NCI-H69 (cell line): ENCODE data around the gene CEMIP2.

Experiments
- DNase-seq: peaks from one replicate; lab custom pipeline; 2025; lab: John Stamatoyannopoulos, UW

Gene CEMIP2

GRCh38 chr9:71646131-71646530, 122.2 kb downstream of the CEMIP2 start:
- no peak for DNase-seq

- DNase-seq: no peak
Observed at GRCh38 chr9:71644819-71645362, 123.4 kb downstream of the CEMIP2 start.

DNA sequence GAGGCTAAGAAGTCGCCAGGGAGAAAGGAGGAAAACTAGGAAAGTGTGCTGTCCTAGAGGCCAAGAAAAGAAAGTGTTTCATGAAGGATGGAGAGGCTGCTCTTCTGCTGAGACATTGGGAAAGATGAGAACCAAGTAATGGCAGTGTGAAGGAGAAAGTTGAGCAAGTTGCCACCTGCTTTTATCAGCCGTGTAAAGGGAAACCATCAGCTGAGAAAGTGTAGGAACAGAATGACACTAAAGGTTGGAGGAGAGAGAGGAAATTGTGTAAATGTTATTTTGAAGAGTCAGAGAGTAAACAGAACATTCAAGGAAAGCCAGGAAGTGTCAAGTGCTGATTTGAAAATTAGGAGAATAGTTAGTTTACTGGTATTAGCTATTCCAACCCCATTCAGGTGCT, 125.0 kb downstream of the CEMIP2 start:
- no peak for DNase-seq

DNA sequence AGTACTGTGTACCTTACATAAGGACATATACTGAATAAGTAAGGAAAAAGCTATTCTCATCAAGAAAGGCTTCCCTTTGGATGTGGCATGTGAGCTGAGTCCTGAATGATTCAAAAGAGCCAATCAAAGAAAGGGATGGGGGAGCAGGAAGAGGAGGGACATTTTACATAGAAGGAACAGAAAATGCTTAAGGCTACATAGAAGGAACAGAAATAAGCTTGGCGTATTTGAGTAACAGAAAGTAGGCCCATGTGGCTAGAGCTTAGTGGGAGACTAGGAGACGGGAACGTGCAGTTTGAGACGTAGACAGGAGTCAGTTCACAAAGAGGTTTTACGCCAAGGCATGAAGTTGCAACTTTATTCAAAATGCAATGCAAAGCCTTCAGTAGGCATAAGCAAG, 126.3 kb downstream of the CEMIP2 start:
- DNase-seq: no peak

DNA sequence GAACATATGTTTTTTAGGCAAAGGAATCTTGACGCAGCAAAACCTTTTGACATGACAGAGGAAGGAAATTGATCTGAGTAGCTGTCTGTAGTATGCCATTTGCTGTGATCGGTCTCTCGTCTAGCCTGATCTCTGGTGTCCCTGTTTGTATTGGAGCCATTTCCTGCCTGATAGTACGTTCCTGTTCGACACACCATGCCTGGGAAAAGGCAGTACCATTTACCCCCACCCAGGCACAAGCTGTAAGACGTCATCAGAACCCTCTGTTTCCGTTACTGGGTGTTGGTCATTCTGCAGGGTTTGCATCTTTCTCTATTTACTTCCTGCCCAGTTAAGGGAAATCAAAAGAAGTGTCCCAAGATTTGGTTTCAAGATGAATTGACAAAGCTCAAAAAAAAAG, 129.7 kb downstream of the CEMIP2 start:
- DNase-seq: no peak

GRCh38 chr9:71637926-71638325, 130.4 kb downstream of the CEMIP2 start:
- DNase-seq: no peak

DNA sequence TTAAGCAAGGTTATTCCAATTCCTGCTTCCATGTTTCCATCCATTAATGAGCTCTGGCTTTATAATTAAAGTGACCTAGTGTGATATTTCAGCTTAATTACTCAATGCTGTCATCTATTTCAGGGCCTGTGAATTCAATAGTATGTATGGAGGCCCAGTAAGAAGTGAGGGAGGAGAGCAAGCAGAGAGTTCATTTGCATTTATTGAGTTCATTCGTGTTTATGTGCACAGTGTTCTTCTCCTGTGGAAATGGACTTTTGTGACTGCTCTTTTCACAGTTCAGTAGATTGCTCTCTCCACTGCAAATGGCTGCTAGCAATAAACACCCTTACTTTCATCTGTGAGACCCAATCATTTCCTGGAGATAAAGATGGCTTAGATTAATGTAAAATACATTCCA, 130.9 kb downstream of the CEMIP2 start:
- DNase-seq: no peak

GRCh38 chr9:71636143-71636839, 132.0 kb downstream of the CEMIP2 start:
- DNase-seq: no peak

DNA sequence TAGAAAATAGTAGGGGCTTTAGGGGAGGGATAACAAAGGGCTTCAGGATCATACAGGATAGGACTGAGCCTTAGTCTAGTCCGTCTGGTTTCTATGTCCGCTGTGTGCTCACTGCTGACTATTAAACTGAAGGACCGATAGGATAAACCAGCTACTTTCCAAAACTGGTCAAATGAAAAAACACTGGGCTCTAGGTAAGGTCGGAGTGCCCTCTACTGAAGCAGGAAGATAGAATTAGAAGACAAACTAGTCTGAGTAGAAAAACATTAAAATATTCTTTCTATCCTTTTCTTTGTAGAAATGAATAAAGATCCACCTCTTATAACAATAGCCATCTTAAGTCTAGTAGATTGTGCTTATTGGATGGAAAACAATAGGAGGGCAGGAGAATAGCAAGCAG, 133.6 kb downstream of the CEMIP2 start:
- no peak for DNase-seq
